HCEC 1CT (cell line): Measurements from ENCODE around the gene AXL.
A peak's percentile ranks its signal among the peaks of the same experiment; 100 is the strongest.

Experiments
- DNase-seq: peaks from one replicate; pipeline ENCODE4 v3.0.0-alpha.2; 2017

AXL gene

GRCh38 chr19:41309180-41310032 lies 90.4 kb downstream of the AXL start:
- no peak for DNase-seq

- DNase-seq: peak; percentile 80
Measured at GRCh38 chr19:41310033-41310831, 91.2 kb downstream of the AXL start, which contains the start of gene CCDC97. TSS of gene CCDC97 (plus strand) at chr19:41310172. CDS start at chr19:41310311, 139 bp downstream.

DNA sequence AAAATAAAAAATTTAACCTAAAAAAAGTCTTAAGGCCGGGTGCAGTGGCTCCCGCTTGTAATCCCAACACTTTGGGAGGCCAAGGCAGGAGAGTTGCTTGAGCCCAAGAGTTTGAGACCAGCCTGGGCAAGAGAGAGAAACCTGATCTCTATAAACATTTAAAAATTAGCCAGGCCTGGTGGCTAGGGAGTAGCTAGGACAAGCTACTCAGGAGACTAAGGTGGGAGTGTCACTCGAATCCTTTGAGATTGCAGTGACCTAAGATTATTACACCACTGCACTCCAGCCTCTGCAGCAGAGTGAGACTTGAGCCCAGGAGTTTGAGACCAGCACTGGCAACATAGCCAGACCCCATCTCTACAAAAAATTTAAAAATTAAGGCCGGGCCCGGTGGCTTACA lies 92.0 kb downstream of the AXL start:
- no peak for DNase-seq
